A673 (cell line): Measurements from ENCODE around the gene ACOT8.

Source experiments
- CTCF ChIP-seq: fragments of 300-800, 200-600 bp; sonication (generic); conservative IDR thresholded peaks from 2 replicates; pipeline ENCODE4 v1.5.1; 2017; ENCODE audit warnings: low read depth, mild to moderate bottlenecking, antibody characterized with exemption, low read length, moderate library complexity, mixed read lengths
- EZH2 ChIP-seq: fragments of 200-600 bp; sonication (generic); IDR thresholded peaks from 2 replicates; pipeline ENCODE4 v1.6.1; 2017; ENCODE audit warnings: borderline replicate concordance, low read depth, mild to moderate bottlenecking, mixed read lengths, antibody characterized with exemption, low read length; ENCODE audit not compliant: poor library complexity, severe bottlenecking

- no peak for TF ChIP-seq CTCF
- TF ChIP-seq EZH2, result no peak
Measured at GRCh38 chr20:45792317-45793118, 64.7 kb downstream of the ACOT8 start.
